K562 (cell line): ENCODE measurements around the gene RNF126. TPM values are rescaled to one million over a fixed set of nuclear protein-coding genes. Genes with fewer than 3 reads are reported as not detected.

Source experiments
- ADNP ChIP-seq: fragments of 200-800 bp; sonication (Bioruptor generic); IDR thresholded peaks from 2 replicates; pipeline ENCODE4 v1.6.1; 2016; ENCODE audit warnings: missing genetic modification characterization, missing compliant biosample characterization
- AFF4 ChIP-seq: sonication (generic); formaldehyde crosslinking; IDR thresholded peaks from 2 replicates; pipeline ENCODE4 v1.8.0; 2023; ENCODE audit warnings: mild to moderate bottlenecking, missing genetic modification reagents
- CBX2 ChIP-seq: fragments of 200-600 bp; sonication (generic); IDR thresholded peaks from one replicate; pipeline ENCODE4 v1.6.1; 2012; ENCODE audit warnings: mild to moderate bottlenecking, low read length, inconsistent platforms; ENCODE audit not compliant: insufficient read depth, poor library complexity, severe bottlenecking
- CREB3L1 ChIP-seq: fragments of 450-650 bp; IDR thresholded peaks from 2 replicates; pipeline ENCODE4 v1.6.1; 2014; ENCODE audit warnings: low read depth, mild to moderate bottlenecking, moderate library complexity, borderline replicate concordance
- ETV1 ChIP-seq: fragments of 450-650 bp; conservative IDR thresholded peaks from 2 replicates; pipeline ENCODE4 v1.6.1; 2016; ENCODE audit warnings: missing genetic modification characterization, control low read depth, low read depth, missing compliant biosample characterization
- FOXP1 ChIP-seq: sonication (generic); formaldehyde crosslinking; IDR thresholded peaks from 2 replicates; pipeline ENCODE4 v1.8.0; 2022; ENCODE audit warnings: mild to moderate bottlenecking, missing genetic modification reagents
- GATA2 ChIP-seq: sonication (generic); formaldehyde crosslinking; IDR thresholded peaks from 2 replicates; pipeline ENCODE4 v1.4.0; 2020; ENCODE audit warnings: mild to moderate bottlenecking, missing genetic modification reagents
- MED1 ChIP-seq: sonication (generic); formaldehyde crosslinking; IDR thresholded peaks from 2 replicates; pipeline ENCODE4 v1.8.1; 2023; ENCODE audit warnings: missing genetic modification reagents, borderline replicate concordance
- TOE1 ChIP-seq, 2 experiments: fragments of 450-650 bp in 1 of 2; sonication (generic) in 1 of 2; formaldehyde crosslinking in 1 of 2; IDR thresholded peaks; 2 replicates each; pipeline versions ENCODE4 v1.7.1 to v1.8.0; 2016 to 2022; ENCODE audit warnings: borderline replicate concordance in 2 of 2, mild to moderate bottlenecking in 2 of 2, antibody characterized with exemption in 1 of 2, inconsistent platforms in 1 of 2, low read depth in 1 of 2, missing genetic modification reagents in 1 of 2, moderate library complexity in 1 of 2
- ZNF165 ChIP-seq: fragments of 250-450 bp; sonication (Bioruptor Pico); IDR thresholded peaks from 2 replicates; pipeline ENCODE4 v1.4.0; 2020; ENCODE audit warnings: borderline replicate concordance
- ZNF311 ChIP-seq: fragments of 250-450 bp; sonication (Bioruptor Pico); IDR thresholded peaks from 2 replicates; pipeline ENCODE4 v1.4.0; 2020; ENCODE audit warnings: mild to moderate bottlenecking, moderate library complexity
- ZNF77 ChIP-seq: fragments of 250-450 bp; sonication (Bioruptor Pico); IDR thresholded peaks from 2 replicates; pipeline ENCODE4 v1.5.0; 2020
- polyA plus RNA-seq, 8 experiments: library from polyadenylated mRNA; depleted of rRNA in 4 of 8; stranded (reverse) in 5 of 8; unstranded in 3 of 8; fragments of >200 nt; fragmentation: Nextera tagmentation in 2 of 8; fragmentation: Illumina TruSeq in 1 of 8; extraction: Ambion mirVana in 2 of 8; extraction: Trizol in 1 of 8; gene quantifications; 2 replicates each; pipeline versions ENCODE4 v1.2.1 to v1.2.3, GENCODE V29; 2011 to 2014; ENCODE audit warnings: inconsistent platforms in 1 of 8, missing spikeins in 1 of 8
- total RNA-seq, 7 experiments: library from RNA; depleted of rRNA in 6 of 7; stranded (reverse); fragments of >200 nt in 6 of 7; fragmentation: Illumina TruSeq in 2 of 7; extraction: Trizol in 2 of 7; gene quantifications; 2 replicates each; pipeline versions ENCODE4 v1.2.1 to v1.2.3, GENCODE V29; 2011 to 2021; ENCODE audit warnings: low replicate concordance in 1 of 7

Gene RNF126
- total and polyA plus RNA-seq, 9 of the 15 experiments (the other 6 are each of a cell fraction or from before 2014, with no cell fraction given), result 0.27 to 101 (median 12.3) TPM

- TF ChIP-seq FOXP1 (no peak), AFF4 (no peak), MED1 (CRISPR knock-in tag) (no peak), CBX2 (no peak), ETV1 (tag) (peak; percentile 87; the same call in 1 of the 2 replicates), CREB3L1 (no peak; the same call in 1 of the 2 replicates), ADNP (tag) (no peak), ZNF77 (no peak), ZNF165 (CRISPR knock-in tag) (no peak), ZNF311 (CRISPR knock-in tag) (no peak), TOE1 (IDR thresholded peaks at IDR 0.05; ENCODE audit: borderline replicate concordance) (0 out of 2 replicates have a peak, but pooled peaks have one; percentile 24), TOE1 (CRISPR knock-in tag; IDR thresholded peaks at IDR 0.05; ENCODE audit: borderline replicate concordance, low read depth) (no peak), GATA2 (CRISPR knock-in tag) (no peak)
- TF ChIP-seq, all 486 proteins: peak for 32
Observed at GRCh38 chr19:703329-703650, 40.3 kb upstream of the RNF126 start (continued).
